H1 (cell line): Measurements from ENCODE around the gene ACE. TPM values are rescaled to one million over a fixed set of nuclear protein-coding genes. Genes with fewer than 3 reads are reported as not detected.

Experiments used
- EZH2 ChIP-seq: fragments of 200-600 bp; sonication (generic); IDR thresholded peaks from 2 replicates; pipeline ENCODE4 v1.7.1; 2012; ENCODE audit warnings: low read depth, mild to moderate bottlenecking, moderate library complexity, low read length, inconsistent platforms; ENCODE audit not compliant: severe bottlenecking
- HDAC6 ChIP-seq: IDR thresholded peaks from one replicate; pipeline ENCODE4 v1.7.1; 2012; ENCODE audit warnings: low read depth, mild to moderate bottlenecking, inconsistent platforms, low read length, moderate library complexity
- USF2 ChIP-seq: IDR thresholded peaks from 2 replicates; pipeline ENCODE4 v1.6.1; 2011; ENCODE audit warnings: low read length, improper control_type of control experiment
- polyA plus RNA-seq, 7 experiments: library from polyadenylated mRNA; depleted of rRNA in 3 of 7; stranded (reverse) in 5 of 7; unstranded in 2 of 7; fragments of >200 nt in 5 of 7; fragments of 200-250 nt in 2 of 7; gene quantifications; 1 replicate in 5 of 7; 2 replicates in 1 of 7; 4 replicates in 1 of 7; pipeline versions ENCODE4 v1.2.1 to v1.2.3, GENCODE V29; 2011 to 2013; ENCODE audit warnings: missing spikeins in 2 of 7, mixed read lengths in 2 of 7
- total RNA-seq: library from RNA; stranded (reverse); fragmentation: NEBNext Ultra II Directional; extraction: Animal tissue kit (Norgen Biotek cat#: 25700); gene quantifications from 2 replicates; pipeline ENCODE4 v1.2.1, GENCODE V29; 2021
- TF ChIP-seq, protein P1 (sequence below): fragments of 300-600 bp; sonication (generic); IDR thresholded peaks from 2 replicates; pipeline ENCODE4 v1.7.1; 2012; ENCODE audit warnings: low read length, moderate library complexity, mild to moderate bottlenecking, inconsistent platforms; ENCODE audit not compliant: insufficient replicate concordance

Gene ACE
- total and polyA plus RNA-seq, 2 of the 8 experiments (the other 6 are each of a cell fraction or from before 2014, with no cell fraction given) = 2.5 to 5.5 TPM

DNA sequence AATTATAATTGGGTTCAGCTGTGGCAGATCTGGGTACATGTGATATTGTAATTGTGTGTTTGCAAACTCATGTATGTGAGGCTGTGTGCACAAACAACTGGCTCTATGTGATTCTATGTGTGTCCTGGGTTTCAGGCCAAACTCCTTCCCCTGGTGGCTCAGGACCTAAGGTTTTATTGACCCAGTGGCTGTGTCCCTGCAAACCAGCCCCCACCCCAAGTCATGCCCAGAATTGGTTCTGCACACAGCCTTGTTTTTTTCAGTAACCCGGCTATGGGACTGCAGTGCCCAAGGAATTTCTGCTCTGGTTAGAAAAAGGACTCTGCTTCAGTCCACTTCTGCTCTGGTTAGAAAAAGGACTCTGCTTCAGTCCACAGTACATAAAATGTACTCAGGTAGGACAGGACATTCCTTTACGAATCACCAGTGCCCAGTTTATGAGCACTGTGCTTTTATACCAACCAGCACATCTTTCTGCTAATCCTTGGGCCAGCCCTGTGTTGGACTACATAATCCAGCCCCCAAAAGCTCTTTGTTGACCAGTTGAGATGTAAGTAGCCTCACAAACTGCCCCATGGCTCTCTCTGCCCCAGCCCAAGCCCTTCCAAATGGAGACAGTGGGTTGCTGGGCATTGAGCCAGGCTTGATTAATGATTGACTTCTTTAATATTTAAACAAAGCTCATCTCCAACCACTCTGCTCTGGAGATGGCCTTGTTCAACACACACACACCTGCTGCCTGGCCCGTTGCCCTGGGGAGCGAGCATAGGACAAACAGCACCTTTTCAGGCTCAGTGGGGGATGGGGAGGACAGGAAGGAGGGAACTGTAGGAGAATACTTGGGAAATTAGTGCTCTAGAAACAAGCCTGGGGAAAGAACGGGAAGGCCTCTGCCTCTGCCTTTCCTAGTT is 43.4 kb downstream of the ACE start (continued):
- TF ChIP-seq USF2 = no peak
- TF ChIP-seq HDAC6 = no peak
- TF ChIP-seq, protein P1, sequence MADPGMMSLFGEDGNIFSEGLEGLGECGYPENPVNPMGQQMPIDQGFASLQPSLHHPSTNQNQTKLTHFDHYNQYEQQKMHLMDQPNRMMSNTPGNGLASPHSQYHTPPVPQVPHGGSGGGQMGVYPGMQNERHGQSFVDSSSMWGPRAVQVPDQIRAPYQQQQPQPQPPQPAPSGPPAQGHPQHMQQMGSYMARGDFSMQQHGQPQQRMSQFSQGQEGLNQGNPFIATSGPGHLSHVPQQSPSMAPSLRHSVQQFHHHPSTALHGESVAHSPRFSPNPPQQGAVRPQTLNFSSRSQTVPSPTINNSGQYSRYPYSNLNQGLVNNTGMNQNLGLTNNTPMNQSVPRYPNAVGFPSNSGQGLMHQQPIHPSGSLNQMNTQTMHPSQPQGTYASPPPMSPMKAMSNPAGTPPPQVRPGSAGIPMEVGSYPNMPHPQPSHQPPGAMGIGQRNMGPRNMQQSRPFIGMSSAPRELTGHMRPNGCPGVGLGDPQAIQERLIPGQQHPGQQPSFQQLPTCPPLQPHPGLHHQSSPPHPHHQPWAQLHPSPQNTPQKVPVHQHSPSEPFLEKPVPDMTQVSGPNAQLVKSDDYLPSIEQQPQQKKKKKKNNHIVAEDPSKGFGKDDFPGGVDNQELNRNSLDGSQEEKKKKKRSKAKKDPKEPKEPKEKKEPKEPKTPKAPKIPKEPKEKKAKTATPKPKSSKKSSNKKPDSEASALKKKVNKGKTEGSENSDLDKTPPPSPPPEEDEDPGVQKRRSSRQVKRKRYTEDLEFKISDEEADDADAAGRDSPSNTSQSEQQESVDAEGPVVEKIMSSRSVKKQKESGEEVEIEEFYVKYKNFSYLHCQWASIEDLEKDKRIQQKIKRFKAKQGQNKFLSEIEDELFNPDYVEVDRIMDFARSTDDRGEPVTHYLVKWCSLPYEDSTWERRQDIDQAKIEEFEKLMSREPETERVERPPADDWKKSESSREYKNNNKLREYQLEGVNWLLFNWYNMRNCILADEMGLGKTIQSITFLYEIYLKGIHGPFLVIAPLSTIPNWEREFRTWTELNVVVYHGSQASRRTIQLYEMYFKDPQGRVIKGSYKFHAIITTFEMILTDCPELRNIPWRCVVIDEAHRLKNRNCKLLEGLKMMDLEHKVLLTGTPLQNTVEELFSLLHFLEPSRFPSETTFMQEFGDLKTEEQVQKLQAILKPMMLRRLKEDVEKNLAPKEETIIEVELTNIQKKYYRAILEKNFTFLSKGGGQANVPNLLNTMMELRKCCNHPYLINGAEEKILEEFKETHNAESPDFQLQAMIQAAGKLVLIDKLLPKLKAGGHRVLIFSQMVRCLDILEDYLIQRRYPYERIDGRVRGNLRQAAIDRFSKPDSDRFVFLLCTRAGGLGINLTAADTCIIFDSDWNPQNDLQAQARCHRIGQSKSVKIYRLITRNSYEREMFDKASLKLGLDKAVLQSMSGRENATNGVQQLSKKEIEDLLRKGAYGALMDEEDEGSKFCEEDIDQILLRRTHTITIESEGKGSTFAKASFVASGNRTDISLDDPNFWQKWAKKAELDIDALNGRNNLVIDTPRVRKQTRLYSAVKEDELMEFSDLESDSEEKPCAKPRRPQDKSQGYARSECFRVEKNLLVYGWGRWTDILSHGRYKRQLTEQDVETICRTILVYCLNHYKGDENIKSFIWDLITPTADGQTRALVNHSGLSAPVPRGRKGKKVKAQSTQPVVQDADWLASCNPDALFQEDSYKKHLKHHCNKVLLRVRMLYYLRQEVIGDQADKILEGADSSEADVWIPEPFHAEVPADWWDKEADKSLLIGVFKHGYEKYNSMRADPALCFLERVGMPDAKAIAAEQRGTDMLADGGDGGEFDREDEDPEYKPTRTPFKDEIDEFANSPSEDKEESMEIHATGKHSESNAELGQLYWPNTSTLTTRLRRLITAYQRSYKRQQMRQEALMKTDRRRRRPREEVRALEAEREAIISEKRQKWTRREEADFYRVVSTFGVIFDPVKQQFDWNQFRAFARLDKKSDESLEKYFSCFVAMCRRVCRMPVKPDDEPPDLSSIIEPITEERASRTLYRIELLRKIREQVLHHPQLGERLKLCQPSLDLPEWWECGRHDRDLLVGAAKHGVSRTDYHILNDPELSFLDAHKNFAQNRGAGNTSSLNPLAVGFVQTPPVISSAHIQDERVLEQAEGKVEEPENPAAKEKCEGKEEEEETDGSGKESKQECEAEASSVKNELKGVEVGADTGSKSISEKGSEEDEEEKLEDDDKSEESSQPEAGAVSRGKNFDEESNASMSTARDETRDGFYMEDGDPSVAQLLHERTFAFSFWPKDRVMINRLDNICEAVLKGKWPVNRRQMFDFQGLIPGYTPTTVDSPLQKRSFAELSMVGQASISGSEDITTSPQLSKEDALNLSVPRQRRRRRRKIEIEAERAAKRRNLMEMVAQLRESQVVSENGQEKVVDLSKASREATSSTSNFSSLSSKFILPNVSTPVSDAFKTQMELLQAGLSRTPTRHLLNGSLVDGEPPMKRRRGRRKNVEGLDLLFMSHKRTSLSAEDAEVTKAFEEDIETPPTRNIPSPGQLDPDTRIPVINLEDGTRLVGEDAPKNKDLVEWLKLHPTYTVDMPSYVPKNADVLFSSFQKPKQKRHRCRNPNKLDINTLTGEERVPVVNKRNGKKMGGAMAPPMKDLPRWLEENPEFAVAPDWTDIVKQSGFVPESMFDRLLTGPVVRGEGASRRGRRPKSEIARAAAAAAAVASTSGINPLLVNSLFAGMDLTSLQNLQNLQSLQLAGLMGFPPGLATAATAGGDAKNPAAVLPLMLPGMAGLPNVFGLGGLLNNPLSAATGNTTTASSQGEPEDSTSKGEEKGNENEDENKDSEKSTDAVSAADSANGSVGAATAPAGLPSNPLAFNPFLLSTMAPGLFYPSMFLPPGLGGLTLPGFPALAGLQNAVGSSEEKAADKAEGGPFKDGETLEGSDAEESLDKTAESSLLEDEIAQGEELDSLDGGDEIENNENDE = no peak
- TF ChIP-seq EZH2 = no peak
